Measurements from ENCODE around the gene GZF1. TPM values are rescaled to one million over a fixed set of nuclear protein-coding genes. Genes with fewer than 3 reads are reported as not detected.

GZF1 gene
- total RNA-seq, 4 donors from 2014 or later: 10.1 to 23.0 (median 13.3) TPM

GRCh38 chr20:23365390-23366165 lies 3.6 kb downstream of the GZF1 start:
- peaks cover 43 to 48% of the 10 kb centered on the region in 2 donors for H3K4me1 ChIP-seq
- no peak for ATAC-seq
- TF ChIP-seq POLR2A (IDR thresholded peaks at IDR 0.05) (no peak), CTCF (IDR thresholded peaks at IDR 0.05 in 4 of 5, conservative IDR thresholded peaks at IDR 0.05 in 1 of 5) (no peak)
- H3K36me3 ChIP-seq: peaks cover 0 to 30% of the 10 kb centered on the region in 2 donors
- no peaks in the 10 kb centered on the region for H3K9me3 ChIP-seq
- in situ Hi-C loops (cut with MboI; ENCODE audit: low sequenced_read_pairs in 4 of 4): loop anchor here in 2 of 4 donors (10.0 kb wide), 1 partner anchor 269 kb away; the partner anchor contains the start of gene CST3 (in 2 of the 2)
- H3K4me3 ChIP-seq: no peak overlapping the region
- H3K27me3 ChIP-seq: no peaks in the 10 kb centered on the region
- DNase-seq: no peak
- peak overlapping the region in 3 of 4 donors; percentile 23 to 52 (median 42) for H3K27ac ChIP-seq
- intact Hi-C loops (cut with DNase I; ENCODE audit: low total_unique reads): loop anchor here (2.0 kb wide), 1 partner anchor 19 kb away; no protein-coding TSS in a partner anchor

GRCh38 chr20:23366384-23366783 lies 4.4 kb downstream of the GZF1 start:
- TF ChIP-seq CTCF (IDR thresholded peaks at IDR 0.05 in 4 of 5, conservative IDR thresholded peaks at IDR 0.05 in 1 of 5) (no peak), POLR2A (IDR thresholded peaks at IDR 0.05) (no peak)
- Histone ChIP-seq H3K9me3 (no peaks in the 10 kb centered on the region), H3K27ac (peak overlapping the region; percentile 23 to 52 (median 36)), H3K36me3 (peaks cover 0 to 38% of the 10 kb centered on the region in 2 donors), H3K27me3 (no peaks in the 10 kb centered on the region), H3K4me1 (peaks cover 44% of the 10 kb centered on the region in 2 donors), H3K4me3 (no peak overlapping the region)
- no peak for ATAC-seq
- no peak for DNase-seq
- intact Hi-C loops (cut with DNase I; ENCODE audit: low total_unique reads) (loop anchor here (2.0 kb wide), 1 partner anchor 18 kb away; no protein-coding TSS in a partner anchor), in situ Hi-C loops (cut with MboI; ENCODE audit: low sequenced_read_pairs in 4 of 4) (loop anchor here in 2 of 4 donors (10.0 kb wide), 1 partner anchor 268 kb away; the partner anchor contains the start of gene CST3 (in 2 of the 2))

GRCh38 chr20:23367770-23368169 lies 5.8 kb downstream of the GZF1 start:
- Histone ChIP-seq H3K4me1 (peaks cover 47 to 50% of the 10 kb centered on the region in 2 donors), H3K27ac (peak overlapping the region in 3 of 4 donors; percentile 29 to 52 (median 42)), H3K36me3 (peaks cover 0 to 44% of the 10 kb centered on the region in 2 donors), H3K4me3 (no peak overlapping the region), H3K9me3 (no peaks in the 10 kb centered on the region), H3K27me3 (no peaks in the 10 kb centered on the region)
- intact Hi-C loops (cut with DNase I; ENCODE audit: low total_unique reads) (loop anchor here (2.0 kb wide), 1 partner anchor 17 kb away; no protein-coding TSS in a partner anchor), in situ Hi-C loops (cut with MboI; ENCODE audit: low sequenced_read_pairs in 4 of 4) (loop anchor here in 2 of 4 donors (10.0 kb wide), 1 partner anchor 267 kb away; the partner anchor contains the start of gene CST3 (in 2 of the 2))
- no peak for ATAC-seq
- no peak for DNase-seq
- TF ChIP-seq CTCF (IDR thresholded peaks at IDR 0.05 in 4 of 5, conservative IDR thresholded peaks at IDR 0.05 in 1 of 5): no peak
- TF ChIP-seq POLR2A (IDR thresholded peaks at IDR 0.05): no peak

- no peak for DNase-seq
- TF ChIP-seq CTCF (IDR thresholded peaks at IDR 0.05 in 4 of 5, conservative IDR thresholded peaks at IDR 0.05 in 1 of 5): no peak
- TF ChIP-seq POLR2A (IDR thresholded peaks at IDR 0.05): no peak
- H3K36me3 ChIP-seq: peaks cover 0 to 51% of the 10 kb centered on the region in 2 donors
- intact Hi-C loops (cut with DNase I; ENCODE audit: low total_unique reads) (no loop called here), in situ Hi-C loops (cut with MboI; ENCODE audit: low sequenced_read_pairs in 4 of 4) (loop anchor here in 2 of 4 donors (10.0 kb wide), 1 partner anchor 266 kb away; the partner anchor contains the start of gene CST3 (in 2 of the 2))
- no peaks in the 10 kb centered on the region for H3K9me3 ChIP-seq
- H3K4me1 ChIP-seq: peaks cover 40 to 43% of the 10 kb centered on the region in 2 donors
- no peak overlapping the region for H3K4me3 ChIP-seq
- no peak for ATAC-seq
- H3K27me3 ChIP-seq: no peaks in the 10 kb centered on the region
- peak overlapping the region in 3 of 4 donors; percentile 29 to 45 (median 32) for H3K27ac ChIP-seq
Observed at GRCh38 chr20:23368316-23369071, 6.5 kb downstream of the GZF1 start.
